SHP77 (cell line): Measurements from ENCODE around the gene PCDHGB7.
"Not testable (repeated sequence)": the region's sequence is repeated elsewhere in the genome, so short reads cannot be mapped to it uniquely, and the experiment has no call there.

Source experiments
- DNase-seq, 2 experiments: peaks; one replicate each; lab custom pipeline; 2025; lab: John Stamatoyannopoulos, UW

Gene PCDHGB7

GRCh38 chr5:141397756-141398551, 19.5 kb upstream of the PCDHGB7 start, which contains the start of gene PCDHGB5:
TSS of gene PCDHGB5 (plus strand) at chr5:141397947. CDS start at chr5:141398128, 181 bp downstream.
- not testable (repeated sequence) for DNase-seq

GRCh38 chr5:141398608-141399007, 18.9 kb upstream of the PCDHGB7 start:
- no peak for DNase-seq

DNA sequence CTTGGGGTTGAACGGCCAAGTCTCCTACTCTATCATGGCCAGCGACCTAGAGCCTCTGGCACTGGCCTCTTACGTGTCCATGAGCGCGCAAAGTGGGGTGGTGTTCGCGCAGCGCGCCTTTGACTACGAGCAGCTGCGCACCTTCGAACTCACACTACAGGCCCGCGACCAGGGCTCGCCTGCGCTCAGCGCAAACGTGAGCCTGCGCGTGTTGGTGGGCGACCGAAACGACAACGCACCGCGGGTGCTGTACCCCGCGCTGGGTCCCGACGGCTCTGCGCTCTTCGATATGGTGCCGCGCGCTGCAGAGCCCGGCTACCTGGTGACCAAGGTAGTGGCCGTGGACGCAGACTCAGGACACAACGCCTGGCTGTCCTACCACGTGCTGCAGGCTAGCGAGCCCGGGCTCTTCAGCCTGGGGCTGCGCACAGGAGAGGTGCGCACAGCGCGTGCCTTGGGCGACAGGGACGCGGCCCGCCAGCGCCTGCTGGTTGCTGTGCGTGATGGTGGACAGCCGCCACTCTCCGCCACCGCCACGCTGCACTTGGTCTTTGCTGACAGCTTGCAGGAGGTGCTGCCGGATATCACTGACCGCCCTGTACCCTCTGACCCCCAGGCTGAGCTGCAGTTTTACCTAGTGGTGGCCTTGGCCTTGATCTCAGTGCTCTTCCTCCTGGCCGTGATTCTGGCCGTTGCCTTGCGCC, 17.8 kb upstream of the PCDHGB7 start:
- no peak for DNase-seq

- peak; percentile 6 to 10 for DNase-seq
Observed at GRCh38 chr5:141402553-141403243, 14.8 kb upstream of the PCDHGB7 start, which contains the start of gene PCDHGA9. TSS of gene PCDHGA9 (plus strand) at chr5:141402778. CDS start at chr5:141402953, 175 bp downstream.

DNA sequence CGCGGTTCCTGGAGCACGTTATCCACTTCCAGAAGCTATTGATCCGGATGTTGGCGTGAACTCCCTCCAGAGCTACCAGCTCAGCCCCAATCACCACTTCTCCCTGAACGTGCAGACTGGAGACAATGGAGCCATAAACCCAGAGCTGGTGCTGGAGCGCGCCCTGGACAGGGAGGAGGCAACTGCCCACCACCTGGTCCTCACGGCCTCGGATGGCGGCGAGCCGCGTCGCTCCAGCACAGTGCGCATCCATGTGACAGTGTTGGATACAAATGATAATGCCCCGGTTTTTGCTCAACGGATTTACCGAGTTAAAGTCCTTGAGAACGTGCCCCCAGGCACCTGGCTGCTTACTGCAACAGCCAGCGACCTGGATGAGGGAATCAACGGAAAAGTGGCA, 14.1 kb upstream of the PCDHGB7 start:
- no peak for DNase-seq

- not testable (repeated sequence) for DNase-seq
Observed at GRCh38 chr5:141407790-141408505, 9.5 kb upstream of the PCDHGB7 start, which contains the start of gene PCDHGB6. TSS of gene PCDHGB6 (plus strand) at chr5:141408021. CDS start at chr5:141408203, 182 bp downstream.

- no peak for DNase-seq
Observed at GRCh38 chr5:141409598-141410306, 7.7 kb upstream of the PCDHGB7 start.

DNA sequence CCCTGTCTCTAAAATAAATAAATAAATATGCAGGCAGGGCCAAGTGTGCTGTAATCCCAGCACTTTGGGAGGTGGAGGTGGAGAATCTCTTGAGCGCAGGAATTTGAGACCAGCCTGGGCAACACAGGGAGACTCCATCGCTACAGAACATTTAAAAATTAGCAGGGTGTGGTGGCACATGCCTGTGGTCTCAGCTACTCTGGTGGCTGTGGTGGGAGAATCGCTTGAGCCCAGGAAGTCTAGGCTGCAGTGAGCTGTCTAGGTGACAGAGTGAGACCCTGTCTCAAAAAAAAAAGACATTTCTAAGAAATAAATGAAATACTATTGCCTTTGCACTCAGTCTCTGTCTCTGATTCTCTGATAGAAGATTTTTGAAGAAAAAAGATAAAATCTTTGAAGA, 5.9 kb upstream of the PCDHGB7 start:
- no peak for DNase-seq

GRCh38 chr5:141412854-141413539, 4.5 kb upstream of the PCDHGB7 start, which contains the start of gene PCDHGA10:
TSS of gene PCDHGA10 (plus strand) at chr5:141412987. CDS start at chr5:141413176, 189 bp downstream.
- peak; percentile 67 to 69 for DNase-seq

- DNase-seq = no peak
Observed at GRCh38 chr5:141413540-141414069, 3.9 kb upstream of the PCDHGB7 start.

- not testable (repeated sequence) for DNase-seq
Observed at GRCh38 chr5:141414548-141415274, 2.8 kb upstream of the PCDHGB7 start.

- not testable (repeated sequence) for DNase-seq
Observed at GRCh38 chr5:141415275-141415618, 2.2 kb upstream of the PCDHGB7 start.

- no peak for DNase-seq
Observed at GRCh38 chr5:141419074-141419880, 1.8 kb downstream of the PCDHGB7 start.

DNA sequence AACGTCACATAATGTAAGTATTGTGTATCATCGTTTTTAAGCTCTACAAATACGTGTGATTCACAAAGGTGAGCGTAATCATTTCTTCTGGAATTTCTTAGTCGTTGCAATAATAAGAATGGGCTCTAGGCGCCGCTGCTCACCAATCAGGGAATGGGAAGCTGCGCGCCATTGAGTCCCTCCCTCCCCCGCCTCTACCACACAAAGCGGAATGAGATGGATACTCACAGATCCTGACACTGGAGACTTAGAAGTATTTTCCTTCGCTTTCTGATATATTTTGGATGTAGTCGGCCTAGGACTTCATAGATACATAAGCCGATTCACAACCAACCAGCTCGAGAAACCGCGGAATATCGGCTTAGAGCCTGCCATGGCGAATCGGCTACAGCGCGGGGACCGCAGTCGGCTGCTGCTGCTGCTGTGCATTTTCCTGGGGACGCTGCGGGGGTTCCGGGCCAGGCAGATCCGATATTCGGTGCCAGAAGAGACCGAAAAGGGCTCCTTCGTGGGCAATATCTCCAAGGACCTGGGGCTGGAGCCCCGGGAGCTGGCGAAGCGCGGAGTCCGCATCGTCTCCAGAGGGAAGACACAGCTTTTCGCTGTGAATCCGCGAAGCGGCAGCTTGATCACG, 3.5 kb downstream of the PCDHGB7 start, which contains the start of gene PCDHGA11:
Gene PCDHGA11, plus strand, starts transcription at position 197 of the 634 bp plus-strand sequence. Its CDS starts 177 bp downstream, at position 374.
- no peak for DNase-seq

- no peak for DNase-seq
Observed at GRCh38 chr5:141421489-141421855, 4.0 kb downstream of the PCDHGB7 start.

DNA sequence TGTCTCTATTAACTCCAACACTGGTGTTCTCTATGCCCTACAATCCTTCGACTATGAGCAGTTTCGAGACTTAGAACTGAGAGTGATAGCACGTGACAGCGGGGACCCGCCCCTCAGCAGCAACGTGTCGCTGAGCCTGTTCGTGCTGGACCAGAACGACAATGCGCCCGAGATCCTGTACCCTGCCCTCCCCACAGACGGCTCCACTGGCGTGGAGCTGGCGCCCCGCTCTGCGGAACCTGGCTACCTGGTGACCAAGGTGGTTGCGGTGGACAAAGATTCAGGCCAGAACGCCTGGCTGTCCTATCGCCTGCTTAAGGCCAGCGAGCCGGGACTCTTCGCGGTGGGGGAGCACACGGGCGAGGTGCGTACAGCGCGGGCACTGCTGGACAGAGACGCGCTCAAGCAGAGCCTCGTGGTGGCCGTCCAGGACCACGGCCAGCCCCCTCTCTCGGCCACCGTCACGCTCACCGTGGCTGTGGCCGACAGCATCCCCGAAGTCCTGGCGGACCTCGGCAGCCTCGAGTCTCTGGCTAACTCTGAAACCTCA, 5.3 kb downstream of the PCDHGB7 start:
- DNase-seq = no peak

DNA sequence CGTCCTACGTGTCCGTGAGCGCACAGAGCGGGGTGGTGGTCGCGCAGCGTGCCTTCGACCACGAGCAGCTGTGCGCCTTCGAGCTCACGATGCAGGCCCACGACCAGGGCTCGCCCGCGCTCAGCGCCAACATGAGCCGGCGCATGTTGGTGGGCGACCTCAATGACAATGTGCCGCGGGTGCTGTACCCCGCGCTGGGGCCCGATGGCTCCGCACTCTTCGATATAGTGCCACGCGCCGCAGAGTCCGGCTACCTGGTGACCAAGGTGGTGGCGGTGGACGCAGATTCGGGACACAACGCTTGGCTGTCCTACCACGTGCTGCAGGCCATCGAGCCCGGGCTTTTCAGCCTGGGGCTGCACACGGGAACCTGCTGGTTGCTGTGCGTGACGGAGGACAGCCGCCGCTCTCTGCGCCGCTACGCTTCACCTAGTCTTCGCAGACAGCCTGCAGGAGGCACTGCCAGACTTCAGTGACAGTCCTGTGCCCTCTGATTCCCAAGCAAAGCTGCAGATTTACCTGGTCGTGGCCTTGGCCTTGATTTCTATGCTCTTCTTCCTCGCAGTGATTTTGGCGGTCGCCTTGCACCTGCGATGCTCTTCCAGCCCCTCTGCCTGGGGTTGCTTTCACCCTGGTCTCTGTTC, 10.4 kb downstream of the PCDHGB7 start:
- no peak for DNase-seq
